ENCODE data around the gene KLK15.

The KLK15 gene, protein sequence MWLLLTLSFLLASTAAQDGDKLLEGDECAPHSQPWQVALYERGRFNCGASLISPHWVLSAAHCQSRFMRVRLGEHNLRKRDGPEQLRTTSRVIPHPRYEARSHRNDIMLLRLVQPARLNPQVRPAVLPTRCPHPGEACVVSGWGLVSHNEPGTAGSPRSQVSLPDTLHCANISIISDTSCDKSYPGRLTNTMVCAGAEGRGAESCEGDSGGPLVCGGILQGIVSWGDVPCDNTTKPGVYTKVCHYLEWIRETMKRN

GRCh38 chr19:50833117-50833801 is at the start of gene KLK15:
Gene KLK15, minus strand, starts transcription at chr19:50833574. Its CDS starts 2,082 bp downstream, at chr19:50831492.
- no peak for DNase-seq (ENCODE audit: low read depth, low spot score)
- H3K27ac ChIP-seq = no peak within 1 kb of the TSS
- no peaks in the 10 kb centered on the region for H3K9me3 ChIP-seq (ENCODE audit: low read depth, low read length)
- no peak within 1 kb of the TSS for H3K9ac ChIP-seq (ENCODE audit: insufficient read length)
- TF ChIP-seq POLR2AphosphoS5 (IDR thresholded peaks at IDR 0.05; ENCODE audit: borderline replicate concordance, low read depth, low read length) = no peak
- no peak for TF ChIP-seq FOXP2 (optimal IDR thresholded peaks at IDR 0.05; ENCODE audit: control extremely low read depth, extremely low read length, insufficient read depth)
- TF ChIP-seq EZH2 (IDR thresholded peaks at IDR 0.05) = no peak
- H3K36me3 ChIP-seq (ENCODE audit: insufficient read depth, low read length) = no peaks in the 10 kb centered on the region
- no peak within 1 kb of the TSS for H3K4me3 ChIP-seq

DNA sequence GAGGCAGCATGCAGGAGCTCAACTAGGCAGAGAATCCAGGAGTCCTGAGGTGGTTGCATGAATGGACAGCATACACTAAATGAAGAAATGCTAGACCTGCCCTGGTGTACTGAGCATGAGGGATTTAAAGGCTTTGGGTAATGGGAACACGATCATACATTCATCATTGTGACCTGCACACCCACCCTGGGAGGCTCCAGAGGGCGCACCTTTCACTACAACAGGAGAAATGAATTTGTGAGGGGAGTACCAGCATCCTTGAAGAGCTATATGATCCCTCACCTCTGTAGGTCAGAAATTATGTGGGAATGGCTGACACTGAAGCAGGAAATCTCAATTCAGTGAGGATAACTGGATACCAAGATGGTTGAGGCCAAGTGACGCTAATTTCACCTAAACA is 48.8 kb upstream of the KLK15 start:
- H3K27ac ChIP-seq = no peak overlapping the region
- H3K4me3 ChIP-seq = no peak overlapping the region
- H3K9me3 ChIP-seq (ENCODE audit: low read depth, low read length) = no peaks in the 10 kb centered on the region
- H3K36me3 ChIP-seq (ENCODE audit: insufficient read depth, low read length) = no peaks in the 10 kb centered on the region
- H3K9ac ChIP-seq (ENCODE audit: insufficient read length) = no peak overlapping the region
- TF ChIP-seq EZH2 (IDR thresholded peaks at IDR 0.05) (no peak), FOXP2 (optimal IDR thresholded peaks at IDR 0.05; ENCODE audit: control extremely low read depth, extremely low read length, insufficient read depth) (no peak), POLR2AphosphoS5 (IDR thresholded peaks at IDR 0.05; ENCODE audit: borderline replicate concordance, low read depth, low read length) (no peak)
- DNase-seq (ENCODE audit: low read depth, low spot score) = no peak

DNA sequence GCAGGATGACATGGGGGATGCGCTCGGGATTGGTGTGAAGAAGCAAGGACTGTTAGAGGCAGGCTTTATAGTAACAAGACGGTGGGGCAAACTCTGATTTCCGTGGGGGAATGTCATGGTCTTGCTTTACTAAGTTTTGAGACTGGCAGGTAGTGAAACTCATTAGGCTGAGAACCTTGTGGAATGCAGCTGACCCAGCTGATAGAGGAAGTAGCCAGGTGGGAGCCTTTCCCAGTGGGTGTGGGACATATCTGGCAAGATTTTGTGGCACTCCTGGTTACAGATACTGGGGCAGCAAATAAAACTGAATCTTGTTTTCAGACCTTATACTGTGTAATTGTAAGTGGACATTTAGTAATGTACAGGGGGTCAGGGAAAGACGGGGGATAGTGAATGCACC is 46.9 kb upstream of the KLK15 start:
- TF ChIP-seq POLR2AphosphoS5 (IDR thresholded peaks at IDR 0.05; ENCODE audit: borderline replicate concordance, low read depth, low read length) (no peak), FOXP2 (optimal IDR thresholded peaks at IDR 0.05; ENCODE audit: control extremely low read depth, extremely low read length, insufficient read depth) (no peak), EZH2 (IDR thresholded peaks at IDR 0.05) (no peak)
- Histone ChIP-seq H3K36me3 (ENCODE audit: insufficient read depth, low read length) (no peaks in the 10 kb centered on the region), H3K27ac (no peak overlapping the region), H3K4me3 (no peak overlapping the region), H3K9me3 (ENCODE audit: low read depth, low read length) (no peaks in the 10 kb centered on the region), H3K9ac (ENCODE audit: insufficient read length) (no peak overlapping the region)
- no peak for DNase-seq (ENCODE audit: low read depth, low spot score)

DNA sequence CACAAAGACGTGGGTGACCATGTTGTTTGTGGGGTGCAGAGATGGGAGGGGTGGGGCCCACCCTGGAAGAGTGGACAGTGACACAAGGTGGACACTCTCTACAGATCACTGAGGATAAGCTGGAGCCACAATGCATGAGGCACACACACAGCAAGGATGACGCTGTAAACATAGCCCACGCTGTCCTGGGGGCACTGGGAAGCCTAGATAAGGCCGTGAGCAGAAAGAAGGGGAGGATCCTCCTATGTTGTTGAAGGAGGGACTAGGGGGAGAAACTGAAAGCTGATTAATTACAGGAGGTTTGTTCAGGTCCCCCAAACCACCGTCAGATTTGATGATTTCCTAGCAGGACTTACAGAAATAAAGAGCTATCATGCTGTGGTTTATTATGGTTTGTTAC is 45.5 kb upstream of the KLK15 start:
- H3K27ac ChIP-seq = no peak overlapping the region
- TF ChIP-seq EZH2 (IDR thresholded peaks at IDR 0.05) (no peak), FOXP2 (optimal IDR thresholded peaks at IDR 0.05; ENCODE audit: control extremely low read depth, extremely low read length, insufficient read depth) (no peak), POLR2AphosphoS5 (IDR thresholded peaks at IDR 0.05; ENCODE audit: borderline replicate concordance, low read depth, low read length) (no peak)
- H3K36me3 ChIP-seq (ENCODE audit: insufficient read depth, low read length) = no peaks in the 10 kb centered on the region
- H3K9me3 ChIP-seq (ENCODE audit: low read depth, low read length) = no peaks in the 10 kb centered on the region
- DNase-seq (ENCODE audit: low read depth, low spot score) = no peak
- no peak overlapping the region for H3K9ac ChIP-seq (ENCODE audit: insufficient read length)
- no peak overlapping the region for H3K4me3 ChIP-seq

- H3K9me3 ChIP-seq (ENCODE audit: low read depth, low read length) = no peaks in the 10 kb centered on the region
- no peak overlapping the region for H3K9ac ChIP-seq (ENCODE audit: insufficient read length)
- no peaks in the 10 kb centered on the region for H3K36me3 ChIP-seq (ENCODE audit: insufficient read depth, low read length)
- H3K4me3 ChIP-seq = no peak overlapping the region
- no peak for DNase-seq (ENCODE audit: low read depth, low spot score)
- H3K27ac ChIP-seq = no peak overlapping the region
- TF ChIP-seq EZH2 (IDR thresholded peaks at IDR 0.05) (no peak), FOXP2 (optimal IDR thresholded peaks at IDR 0.05; ENCODE audit: control extremely low read depth, extremely low read length, insufficient read depth) (no peak), POLR2AphosphoS5 (IDR thresholded peaks at IDR 0.05; ENCODE audit: borderline replicate concordance, low read depth, low read length) (no peak)
Measured at GRCh38 chr19:50877338-50877737, 44.0 kb upstream of the KLK15 start.

GRCh38 chr19:50876456-50876855 is 43.1 kb upstream of the KLK15 start:
- H3K9ac ChIP-seq (ENCODE audit: insufficient read length) = no peak overlapping the region
- H3K4me3 ChIP-seq = no peak overlapping the region
- no peak for DNase-seq (ENCODE audit: low read depth, low spot score)
- H3K9me3 ChIP-seq (ENCODE audit: low read depth, low read length) = no peaks in the 10 kb centered on the region
- TF ChIP-seq EZH2 (IDR thresholded peaks at IDR 0.05) = no peak
- no peak for TF ChIP-seq POLR2AphosphoS5 (IDR thresholded peaks at IDR 0.05; ENCODE audit: borderline replicate concordance, low read depth, low read length)
- no peak for TF ChIP-seq FOXP2 (optimal IDR thresholded peaks at IDR 0.05; ENCODE audit: control extremely low read depth, extremely low read length, insufficient read depth)
- no peak overlapping the region for H3K27ac ChIP-seq
- no peaks in the 10 kb centered on the region for H3K36me3 ChIP-seq (ENCODE audit: insufficient read depth, low read length)

DNA sequence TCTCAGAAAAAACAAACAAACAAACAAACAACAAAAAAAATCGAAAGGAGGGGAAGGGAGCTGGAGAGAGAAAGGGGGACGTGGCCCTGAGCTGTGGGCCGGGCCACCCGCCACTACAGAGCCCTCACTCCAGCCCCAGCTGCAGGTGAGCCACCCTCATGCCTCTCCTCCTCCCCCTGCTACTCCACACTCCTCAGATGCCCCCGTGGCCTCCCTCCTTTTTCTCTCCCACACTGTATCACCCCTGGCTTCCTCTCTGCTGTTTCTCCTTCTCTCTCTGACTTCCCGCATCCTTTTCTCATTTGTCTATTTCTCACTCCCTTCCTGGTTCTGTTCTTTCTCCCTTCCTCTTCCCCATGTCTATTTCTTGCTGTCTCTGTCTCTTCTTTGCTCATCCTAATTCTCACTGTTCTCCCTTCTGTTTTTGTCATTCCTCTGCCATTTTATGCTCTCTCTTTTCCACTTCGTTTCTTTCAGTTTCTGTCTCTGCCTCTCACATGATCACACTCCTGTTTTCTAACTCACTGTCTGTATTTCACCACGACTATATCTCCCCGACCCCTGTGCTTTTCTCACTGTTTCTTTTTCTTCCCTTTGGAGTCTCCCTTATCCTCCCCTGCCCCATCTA is 42.5 kb upstream of the KLK15 start:
- no peak for DNase-seq (ENCODE audit: low read depth, low spot score)
- TF ChIP-seq POLR2AphosphoS5 (IDR thresholded peaks at IDR 0.05; ENCODE audit: borderline replicate concordance, low read depth, low read length) = no peak
- no peak for TF ChIP-seq EZH2 (IDR thresholded peaks at IDR 0.05)
- no peak for TF ChIP-seq FOXP2 (optimal IDR thresholded peaks at IDR 0.05; ENCODE audit: control extremely low read depth, extremely low read length, insufficient read depth)
- H3K27ac ChIP-seq = no peak overlapping the region
- H3K9ac ChIP-seq (ENCODE audit: insufficient read length) = no peak overlapping the region
- H3K4me3 ChIP-seq = no peak overlapping the region
- H3K36me3 ChIP-seq (ENCODE audit: insufficient read depth, low read length) = no peaks in the 10 kb centered on the region
- no peaks in the 10 kb centered on the region for H3K9me3 ChIP-seq (ENCODE audit: low read depth, low read length)

DNA sequence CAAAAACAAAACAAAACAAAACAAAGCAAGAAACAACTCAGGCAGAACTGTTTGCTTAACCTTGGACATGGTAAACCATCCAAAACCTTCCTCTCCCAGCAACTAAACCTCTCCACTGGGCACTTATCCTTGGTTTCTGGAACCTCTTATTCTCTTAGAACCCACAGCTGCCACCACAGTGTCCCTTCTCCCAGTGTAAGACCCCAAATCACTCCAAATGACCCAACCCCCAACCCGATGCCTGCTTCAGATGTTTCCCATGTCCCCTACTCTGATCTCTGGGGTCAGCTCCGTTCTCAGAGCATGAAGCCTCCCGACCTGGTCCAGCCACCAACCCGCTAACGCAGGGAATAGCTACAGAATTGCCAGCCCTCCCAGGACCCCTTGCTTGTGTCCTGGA is 40.8 kb upstream of the KLK15 start:
- Histone ChIP-seq H3K9me3 (ENCODE audit: low read depth, low read length) (no peaks in the 10 kb centered on the region), H3K27ac (no peak overlapping the region), H3K4me3 (no peak overlapping the region), H3K9ac (ENCODE audit: insufficient read length) (no peak overlapping the region), H3K36me3 (ENCODE audit: insufficient read depth, low read length) (no peaks in the 10 kb centered on the region)
- DNase-seq (ENCODE audit: low read depth, low spot score) = no peak
- no peak for TF ChIP-seq POLR2AphosphoS5 (IDR thresholded peaks at IDR 0.05; ENCODE audit: borderline replicate concordance, low read depth, low read length)
- TF ChIP-seq FOXP2 (optimal IDR thresholded peaks at IDR 0.05; ENCODE audit: control extremely low read depth, extremely low read length, insufficient read depth) = no peak
- TF ChIP-seq EZH2 (IDR thresholded peaks at IDR 0.05) = no peak
